ENCODE measurements around the gene LONP1.

The LONP1 gene

GRCh38 chr19:5677136-5677535 is 42.8 kb downstream of the LONP1 start:
- DNase-seq = no peak

DNA sequence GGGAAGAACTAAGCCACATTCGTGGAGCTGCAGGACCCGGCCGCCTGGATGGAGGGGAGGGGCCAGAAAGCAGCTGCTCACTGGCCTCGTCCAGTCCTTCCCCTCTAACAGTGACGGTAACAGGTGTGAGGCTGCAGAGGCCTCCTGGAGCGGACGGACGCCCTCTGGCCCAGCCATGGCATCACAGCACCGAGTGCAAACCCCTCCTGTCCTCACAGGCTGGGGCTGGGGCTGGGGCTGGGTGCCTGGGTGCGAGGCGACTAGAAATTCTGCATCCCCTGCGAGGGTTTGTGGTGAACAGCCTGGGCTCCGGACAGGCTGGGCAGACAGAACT is 43.2 kb downstream of the LONP1 start:
- no peak for DNase-seq

GRCh38 chr19:5676105-5676771 is 43.7 kb downstream of the LONP1 start:
- DNase-seq = no peak

- no peak for DNase-seq
Measured at GRCh38 chr19:5674714-5675113, 45.2 kb downstream of the LONP1 start.

DNA sequence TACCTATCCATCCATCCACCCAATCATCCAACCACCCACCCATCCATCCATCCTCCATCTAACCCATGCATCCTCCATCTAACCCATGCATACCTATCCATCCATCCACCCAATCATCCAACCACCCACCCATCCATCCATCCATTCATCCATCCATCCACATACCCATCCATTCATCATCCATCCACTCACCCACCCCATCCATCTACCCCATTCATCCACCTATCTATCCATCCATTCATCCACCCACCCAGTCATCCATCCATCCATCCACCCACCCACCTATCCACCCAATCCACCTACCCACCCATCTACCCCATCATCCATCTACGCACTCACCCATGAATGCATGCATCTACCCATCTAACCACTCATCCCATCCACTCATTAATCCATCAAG is 46.2 kb downstream of the LONP1 start:
- DNase-seq = no peak

- DNase-seq = no peak
Measured at GRCh38 chr19:5672708-5673459, 47.1 kb downstream of the LONP1 start.

- no peak for DNase-seq
Measured at GRCh38 chr19:5671600-5671999, 48.3 kb downstream of the LONP1 start.

- no peak for DNase-seq
Measured at GRCh38 chr19:5669212-5669611, 50.7 kb downstream of the LONP1 start.

GRCh38 chr19:5667751-5668271 is 52.1 kb downstream of the LONP1 start:
- DNase-seq = no peak

- no peak for DNase-seq
Measured at GRCh38 chr19:5666921-5667610, 52.9 kb downstream of the LONP1 start.

DNA sequence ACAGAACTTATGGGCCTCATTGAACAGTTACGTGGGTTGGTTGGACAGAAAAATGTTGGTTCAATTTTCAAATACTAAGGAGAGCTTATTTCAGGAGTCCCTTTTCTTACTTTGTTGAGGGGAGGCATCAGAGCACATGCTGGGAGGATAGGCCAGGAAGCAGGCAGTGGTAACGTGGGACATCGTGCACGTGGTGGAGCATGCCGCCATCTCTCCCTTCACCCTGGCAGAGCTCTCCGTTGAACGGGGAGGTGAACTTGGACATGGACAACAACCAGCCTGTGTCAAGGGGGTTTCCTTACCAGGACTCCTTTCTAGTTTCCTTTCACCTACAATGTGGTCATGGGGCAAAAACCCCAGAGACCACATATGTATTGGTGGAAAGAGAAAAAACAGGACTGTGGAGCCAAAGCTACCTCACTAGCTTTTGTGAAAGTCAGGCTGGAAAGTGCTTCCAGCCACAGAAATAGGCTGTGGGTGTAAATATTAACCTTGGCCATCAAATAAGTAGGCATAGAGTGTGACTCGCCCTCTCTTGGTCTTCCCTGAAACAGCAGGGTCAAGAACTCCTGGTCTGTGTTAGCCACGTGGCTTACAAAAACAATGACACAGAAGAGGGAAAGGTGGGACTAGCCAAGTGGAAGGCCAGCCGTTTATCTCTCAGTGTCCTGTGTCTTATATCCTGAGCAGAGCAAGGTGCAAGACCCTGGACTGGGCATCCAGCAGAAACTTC is 54.0 kb downstream of the LONP1 start:
- DNase-seq = no peak

- DNase-seq = no peak
Measured at GRCh38 chr19:5664515-5664914, 55.4 kb downstream of the LONP1 start.

DNA sequence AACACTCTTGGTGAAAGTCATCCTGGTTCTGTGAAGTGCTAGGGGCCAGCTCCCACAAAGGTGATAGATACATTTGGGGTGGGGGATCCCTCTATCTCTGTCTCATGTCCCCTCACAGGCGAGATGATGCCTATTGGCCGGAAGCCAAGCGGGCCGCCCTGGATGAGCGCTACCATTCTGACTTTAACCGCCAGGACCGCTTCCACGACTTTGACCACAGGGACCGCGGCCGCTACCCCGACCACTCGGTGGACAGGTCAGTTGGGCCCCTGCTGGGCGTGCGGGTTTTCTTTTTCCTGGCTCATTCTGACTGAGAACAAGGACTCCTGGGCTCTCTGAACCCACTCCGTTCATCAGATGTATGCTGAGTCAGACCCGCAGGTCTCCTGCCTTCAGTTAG is 56.0 kb downstream of the LONP1 start:
- no peak for DNase-seq

- no peak for DNase-seq
Measured at GRCh38 chr19:5661483-5661882, 58.5 kb downstream of the LONP1 start.

DNA sequence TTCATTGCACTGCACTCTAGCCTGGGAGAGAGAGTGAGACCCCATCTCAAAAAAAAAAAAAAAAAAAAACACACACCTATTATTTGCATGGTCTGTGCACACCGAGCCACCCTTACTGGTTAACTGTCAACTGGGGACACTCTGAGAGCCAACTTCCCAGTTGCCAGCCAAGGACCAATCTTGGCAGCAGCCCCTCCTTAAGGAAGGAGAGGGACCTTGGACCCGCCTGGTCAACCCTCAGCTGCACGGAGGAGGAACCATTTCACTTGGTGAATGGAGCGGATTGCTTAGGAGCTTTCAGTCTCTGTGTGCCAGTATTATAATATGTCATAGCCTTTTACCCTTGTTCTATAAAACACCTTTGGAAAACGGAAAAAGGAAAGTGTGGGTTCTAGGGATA is 64.5 kb downstream of the LONP1 start:
- DNase-seq = no peak

DNA sequence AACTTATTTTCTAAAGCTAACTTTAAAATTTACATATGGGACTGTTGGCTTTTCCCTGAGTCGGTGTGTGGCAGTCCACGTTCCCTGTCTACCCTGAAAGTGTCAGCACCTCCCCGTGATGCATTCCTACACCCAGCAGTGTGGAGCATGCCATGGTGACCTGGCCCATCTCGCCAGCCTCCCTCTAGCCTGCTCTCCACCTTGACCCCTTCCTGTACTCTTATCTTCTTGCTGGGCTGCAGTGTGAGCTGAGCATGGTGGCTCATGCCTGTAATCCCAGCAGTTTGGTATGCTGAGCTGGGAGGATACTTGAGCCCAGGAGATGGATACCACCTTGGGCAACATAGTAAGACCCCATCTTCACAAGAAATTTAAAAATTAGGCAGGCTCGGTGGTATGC is 65.0 kb downstream of the LONP1 start:
- DNase-seq = no peak

- no peak for DNase-seq
Measured at GRCh38 chr19:5652261-5652660, 67.7 kb downstream of the LONP1 start.

DNA sequence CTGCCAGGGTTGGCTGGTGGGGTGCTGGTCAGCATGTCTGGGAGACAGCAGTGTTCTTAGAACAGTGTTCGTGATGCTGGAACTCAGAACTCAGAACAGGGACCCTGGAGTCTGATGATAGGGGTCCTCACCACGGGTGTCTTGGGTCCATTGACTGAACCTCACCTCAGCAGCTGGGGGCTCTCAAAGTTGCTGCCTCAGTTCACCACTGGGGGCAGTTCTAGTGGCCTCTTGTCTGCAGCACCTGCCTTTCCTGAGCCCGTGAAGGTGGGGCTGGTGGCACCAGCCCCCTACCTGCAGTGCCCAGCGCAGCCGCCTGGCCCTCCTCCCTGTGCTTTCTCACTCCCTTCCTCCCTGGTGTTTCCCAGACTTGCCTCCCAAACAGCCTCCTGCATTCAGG is 68.6 kb downstream of the LONP1 start:
- DNase-seq = no peak

DNA sequence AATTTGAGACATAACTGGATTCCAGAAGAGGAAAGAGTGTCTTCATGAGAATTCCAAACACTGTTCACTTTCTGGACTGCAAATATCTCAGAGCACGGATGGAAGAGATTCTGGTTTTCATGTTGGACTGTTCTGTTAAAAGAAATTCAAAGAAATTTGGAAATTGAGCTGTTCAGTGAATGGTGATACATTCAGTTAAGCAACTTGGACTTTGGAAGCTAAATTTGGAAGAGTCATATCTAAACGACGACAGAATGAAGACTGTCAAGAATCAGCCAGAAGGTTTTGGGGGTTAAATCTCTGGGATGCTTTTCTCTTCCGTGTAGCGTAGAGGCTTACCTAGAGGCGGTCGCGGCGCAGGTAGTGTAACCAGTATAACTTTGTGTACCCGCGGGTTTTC is 71.5 kb downstream of the LONP1 start:
- DNase-seq = no peak

DNA sequence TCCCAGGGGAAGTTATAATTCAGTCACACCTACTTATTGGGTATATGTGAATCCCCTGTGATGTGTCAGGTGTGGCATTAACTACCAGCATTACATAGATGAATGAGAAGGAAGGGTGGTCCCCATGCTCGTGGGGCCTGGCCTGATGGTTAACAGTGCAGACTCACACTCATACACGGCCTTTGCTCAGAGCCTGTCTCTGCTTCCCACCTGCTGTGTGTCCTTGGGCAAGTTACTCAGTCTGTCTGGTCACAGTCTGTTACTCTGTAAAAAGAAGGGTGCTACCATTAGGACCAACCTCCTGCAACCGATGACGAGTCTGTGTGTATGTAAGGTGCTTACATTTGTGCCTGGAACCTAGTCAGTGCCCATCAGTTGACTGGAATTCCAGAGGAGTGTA is 73.2 kb downstream of the LONP1 start:
- no peak for DNase-seq

GRCh38 chr19:5645409-5645808 is 74.5 kb downstream of the LONP1 start:
- DNase-seq = no peak

DNA sequence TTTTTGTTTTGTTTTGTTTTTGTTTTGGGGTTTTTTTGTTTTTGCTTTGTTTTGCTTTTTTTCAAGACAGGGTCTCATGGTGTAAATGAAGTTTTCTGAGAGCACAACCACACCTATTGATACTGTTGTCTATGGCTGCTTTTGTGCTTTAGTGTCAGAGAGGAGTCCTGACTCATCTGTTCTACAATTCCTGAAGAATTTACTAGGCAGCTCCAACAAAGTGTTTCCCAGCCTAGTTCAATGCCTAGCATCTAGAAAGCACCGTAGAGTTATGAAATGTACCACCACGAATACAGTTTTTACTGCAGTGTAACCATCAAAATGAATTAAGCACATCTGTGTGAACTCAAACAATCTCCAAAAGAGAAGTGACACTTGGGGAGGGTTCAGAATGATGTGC is 75.9 kb downstream of the LONP1 start:
- no peak for DNase-seq

- no peak for DNase-seq
Measured at GRCh38 chr19:5643060-5643459, 76.9 kb downstream of the LONP1 start.

Data from eye (tissue), 1 donor.